Transverse colon (tissue), 4 donors: Measurements from ENCODE around the gene PIAS1.

Experiments
- EP300 ChIP-seq: sonication (generic); formaldehyde crosslinking; IDR thresholded peaks from one replicate; pipeline ENCODE4 v1.6.1; 2017; ENCODE audit warnings: antibody characterized with exemption, low read depth
- POLR2A ChIP-seq: fragments of 450-650 bp; IDR thresholded peaks from one replicate; pipeline ENCODE4 v1.6.1; 2016; ENCODE audit warnings: antibody characterized with exemption, mild to moderate bottlenecking, moderate library complexity
- POLR2AphosphoS5 ChIP-seq, 3 donors: sonication (generic); formaldehyde crosslinking; IDR thresholded peaks; one replicate each; pipeline ENCODE4 v1.6.1; 2016; ENCODE audit warnings: antibody characterized with exemption in 3 of 3
- TF ChIP-seq, protein P1 (sequence below), 5 experiments: fragments of 200-600 bp in 3 of 5; fragments of 450-650 bp in 2 of 5; sonication (generic) in 3 of 5; IDR thresholded peaks; 1 replicate in 2 of 5; 2 replicates in 3 of 5; pipeline ENCODE4 v1.5.1; 2016 to 2017; ENCODE audit warnings: antibody characterized with exemption in 5 of 5, inconsistent platforms in 3 of 5, mild to moderate bottlenecking in 2 of 5, moderate library complexity in 1 of 5

DNA sequence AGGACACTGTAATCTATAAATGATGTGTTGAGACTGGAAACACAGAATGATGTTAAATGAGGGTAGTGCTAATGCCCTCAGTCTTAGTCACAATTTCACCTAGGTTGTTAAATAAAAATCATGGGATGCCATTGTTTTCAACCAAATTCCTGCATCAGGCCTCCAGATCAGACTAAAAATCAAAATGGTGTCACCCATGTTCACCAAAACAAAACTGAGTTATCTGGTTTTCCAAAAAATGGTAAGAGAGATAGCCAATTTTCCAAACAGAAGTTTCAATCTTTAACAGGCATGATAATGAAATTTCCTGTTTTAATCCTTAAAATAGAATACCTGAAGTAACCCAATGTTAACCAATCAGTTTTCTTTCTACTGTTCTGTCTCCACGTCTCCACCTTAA, 2.2 kb upstream of the PIAS1 start:
- TF ChIP-seq, protein P1, sequence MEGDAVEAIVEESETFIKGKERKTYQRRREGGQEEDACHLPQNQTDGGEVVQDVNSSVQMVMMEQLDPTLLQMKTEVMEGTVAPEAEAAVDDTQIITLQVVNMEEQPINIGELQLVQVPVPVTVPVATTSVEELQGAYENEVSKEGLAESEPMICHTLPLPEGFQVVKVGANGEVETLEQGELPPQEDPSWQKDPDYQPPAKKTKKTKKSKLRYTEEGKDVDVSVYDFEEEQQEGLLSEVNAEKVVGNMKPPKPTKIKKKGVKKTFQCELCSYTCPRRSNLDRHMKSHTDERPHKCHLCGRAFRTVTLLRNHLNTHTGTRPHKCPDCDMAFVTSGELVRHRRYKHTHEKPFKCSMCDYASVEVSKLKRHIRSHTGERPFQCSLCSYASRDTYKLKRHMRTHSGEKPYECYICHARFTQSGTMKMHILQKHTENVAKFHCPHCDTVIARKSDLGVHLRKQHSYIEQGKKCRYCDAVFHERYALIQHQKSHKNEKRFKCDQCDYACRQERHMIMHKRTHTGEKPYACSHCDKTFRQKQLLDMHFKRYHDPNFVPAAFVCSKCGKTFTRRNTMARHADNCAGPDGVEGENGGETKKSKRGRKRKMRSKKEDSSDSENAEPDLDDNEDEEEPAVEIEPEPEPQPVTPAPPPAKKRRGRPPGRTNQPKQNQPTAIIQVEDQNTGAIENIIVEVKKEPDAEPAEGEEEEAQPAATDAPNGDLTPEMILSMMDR (IDR thresholded peaks at IDR 0.05): no peak
- TF ChIP-seq EP300 (no peak), POLR2A (no peak), POLR2AphosphoS5 (IDR thresholded peaks at IDR 0.05) (no peak)
